Neuronal stem cell (in vitro differentiated cells): ENCODE measurements around the gene FBXO27.

Experiments
- DNase-seq: peaks from one replicate; pipeline ENCODE4 v3.0.0-alpha.2; 2013; ENCODE audit warnings: low spot score
- H2AFZ ChIP-seq: one replicate; pipeline ENCODE4 v1.6.1; 2013; ENCODE audit warnings: mild to moderate bottlenecking, low read length, inconsistent platforms
- H2AK5ac ChIP-seq: 2 replicates; pipeline ENCODE4 v1.6.1; 2013; ENCODE audit warnings: low read depth, mild to moderate bottlenecking, inconsistent platforms, low read length, moderate library complexity, mixed read lengths
- H2BK120ac ChIP-seq: 2 replicates; pipeline ENCODE4 v1.6.1; 2013; ENCODE audit warnings: low read depth, mild to moderate bottlenecking, inconsistent platforms, low read length, moderate library complexity, mixed read lengths
- H2BK12ac ChIP-seq: one replicate; pipeline ENCODE4 v1.6.1; 2013; ENCODE audit warnings: low read length, inconsistent platforms
- H2BK15ac ChIP-seq: 2 replicates; pipeline ENCODE4 v1.6.1; 2013; ENCODE audit warnings: mild to moderate bottlenecking, low read length, inconsistent platforms, mixed read lengths
- H2BK5ac ChIP-seq: one replicate; pipeline ENCODE4 v1.6.1; 2013; ENCODE audit warnings: inconsistent platforms, mild to moderate bottlenecking, low read length, moderate library complexity
- H3K14ac ChIP-seq: one replicate; pipeline ENCODE4 v1.6.1; 2013; ENCODE audit warnings: low read length, inconsistent platforms
- H3K18ac ChIP-seq: 2 replicates; pipeline ENCODE4 v1.6.1; 2013; ENCODE audit warnings: low read length, inconsistent platforms
- H3K23ac ChIP-seq: 2 replicates; pipeline ENCODE4 v1.6.1; 2013; ENCODE audit warnings: low read depth, mild to moderate bottlenecking, mixed read lengths, low read length, inconsistent platforms; ENCODE audit not compliant: poor library complexity
- H3K27ac ChIP-seq: replicated peaks from 3 replicates; pipeline ENCODE4 v1.5.1; 2013; ENCODE audit warnings: low read length, inconsistent platforms
- H3K27me3 ChIP-seq, 3 experiments: 2 replicates each; pipeline ENCODE4 v1.6.1; 2013; ENCODE audit warnings: low read length in 3 of 3, mild to moderate bottlenecking in 2 of 3, inconsistent platforms in 1 of 3, low read depth in 1 of 3, mixed read lengths in 1 of 3, moderate library complexity in 1 of 3; ENCODE audit not compliant: control insufficient read depth in 3 of 3, insufficient read depth in 3 of 3
- H3K36me3 ChIP-seq, 2 donors: replicated peaks in 1 of 2; 2 replicates each; pipeline ENCODE4 v1.6.1; 2013; ENCODE audit warnings: low read length in 2 of 2; ENCODE audit not compliant: control insufficient read depth in 2 of 2, insufficient read depth in 2 of 2
- H3K4ac ChIP-seq: 2 replicates; pipeline ENCODE4 v1.6.1; 2013; ENCODE audit warnings: inconsistent platforms, mild to moderate bottlenecking, low read length, moderate library complexity
- H3K4me1 ChIP-seq, 2 donors: 1 replicate in 1 of 2; 2 replicates in 1 of 2; pipeline ENCODE4 v1.6.1; 2013; ENCODE audit warnings: low read length in 2 of 2, low read depth in 1 of 2; ENCODE audit not compliant: control insufficient read depth in 2 of 2, insufficient read depth in 1 of 2
- H3K4me2 ChIP-seq: one replicate; pipeline ENCODE4 v1.6.1; 2013; ENCODE audit warnings: mild to moderate bottlenecking, low read length, inconsistent platforms; ENCODE audit not compliant: insufficient read depth, poor library complexity, severe bottlenecking
- H3K4me3 ChIP-seq, 2 donors: 2 replicates each; pipeline ENCODE4 v1.5.1; 2013; ENCODE audit warnings: low read length in 2 of 2, mild to moderate bottlenecking in 2 of 2, inconsistent platforms in 1 of 2, moderate library complexity in 1 of 2
- H3K79me1 ChIP-seq: one replicate; pipeline ENCODE4 v1.6.1; 2013; ENCODE audit warnings: low read depth, mild to moderate bottlenecking, inconsistent platforms, low read length, moderate library complexity
- H3K9ac ChIP-seq: one replicate; pipeline ENCODE4 v1.6.1; 2013; ENCODE audit warnings: mild to moderate bottlenecking, low read depth, low read length, inconsistent platforms; ENCODE audit not compliant: poor library complexity
- H3K9me3 ChIP-seq, 2 donors: replicated peaks in 1 of 2; 2 replicates each; pipeline versions ENCODE3 to v1.6.1; 2013; ENCODE audit warnings: low read length in 2 of 2, mild to moderate bottlenecking in 2 of 2, inconsistent platforms in 1 of 2, low read depth in 1 of 2, mixed read lengths in 1 of 2, moderate library complexity in 1 of 2; ENCODE audit not compliant: control insufficient read depth in 2 of 2, insufficient read depth in 1 of 2
- H4K8ac ChIP-seq: one replicate; pipeline ENCODE4 v1.6.1; 2013; ENCODE audit warnings: low read depth, mild to moderate bottlenecking, inconsistent platforms, low read length, moderate library complexity
- H4K91ac ChIP-seq: one replicate; pipeline ENCODE4 v1.6.1; 2013; ENCODE audit warnings: low read length, low read depth, mild to moderate bottlenecking, inconsistent platforms; ENCODE audit not compliant: poor library complexity
- WGBS, 2 donors: extraction: QIAGEN DNeasy Blood & Tissue Kit; methylation state at CpG; one replicate each; pipeline ENCODE4 v1.1.7; 2013; ENCODE audit warnings: missing lambda C conversion rate in 2 of 2, mixed read lengths in 1 of 2; ENCODE audit not compliant: insufficient read length in 2 of 2, insufficient replicate concordance in 1 of 2; ENCODE audit errors: extremely low coverage in 2 of 2; 5-methylcytosine and 5-hydroxymethylcytosine counted together

Gene FBXO27

DNA sequence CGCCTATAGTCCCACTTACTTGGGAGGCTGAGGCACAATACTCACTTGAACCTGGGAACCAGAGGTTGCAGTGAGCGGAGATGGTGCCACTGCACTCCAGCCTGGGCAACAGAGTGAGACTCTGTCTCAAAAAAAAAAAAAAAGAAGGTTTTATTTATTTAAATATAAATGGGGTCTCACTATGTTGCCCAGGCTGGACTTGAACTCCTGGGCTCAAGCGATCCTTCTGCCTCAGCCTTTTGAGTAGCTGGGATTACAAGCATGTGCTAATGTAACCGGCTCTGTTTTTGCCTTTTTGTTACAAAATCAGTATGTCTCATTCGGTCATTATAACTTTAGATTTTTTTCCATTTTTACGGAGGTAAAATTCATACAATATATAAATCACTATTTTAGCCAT lies 24.2 kb downstream of the FBXO27 start:
- H3K4ac ChIP-seq, result no peak overlapping the region
- no peak overlapping the region for H3K23ac ChIP-seq
- no peak overlapping the region for H3K14ac ChIP-seq
- H3K79me1 ChIP-seq, result no peaks in the 10 kb centered on the region
- no peaks in the 10 kb centered on the region for H3K27me3 ChIP-seq
- no peak overlapping the region for H2AK5ac ChIP-seq
- H3K36me3 ChIP-seq, result no peaks in the 10 kb centered on the region
- no peaks in the 10 kb centered on the region for H3K9me3 ChIP-seq
- H2BK12ac ChIP-seq, result no peak overlapping the region
- H3K4me2 ChIP-seq, result no peak overlapping the region
- H2AFZ ChIP-seq, result no peak overlapping the region
- H2BK15ac ChIP-seq, result no peak overlapping the region
- no peak overlapping the region for H4K91ac ChIP-seq
- WGBS, 2 donors, result no CpG with 5 or more reads among the region's 6 CpGs
- no peak overlapping the region for H2BK120ac ChIP-seq
- H3K4me3 ChIP-seq, result no peak overlapping the region
- no peak overlapping the region for H2BK5ac ChIP-seq
- H3K27ac ChIP-seq, result no peak overlapping the region
- no peak overlapping the region for H3K18ac ChIP-seq
- DNase-seq, result no peak
- no peaks in the 10 kb centered on the region for H3K4me1 ChIP-seq
- no peak overlapping the region for H3K9ac ChIP-seq
- H4K8ac ChIP-seq, result no peak overlapping the region

GRCh38 chr19:39007096-39007495 lies 25.3 kb downstream of the FBXO27 start:
- Histone ChIP-seq H3K4me2 (no peak overlapping the region), H4K91ac (no peak overlapping the region)

GRCh38 chr19:39004403-39004802 lies 27.9 kb downstream of the FBXO27 start:
- H3K9me3 ChIP-seq, result no peaks in the 10 kb centered on the region
- no peak overlapping the region for H3K4ac ChIP-seq
- no peak overlapping the region for H4K8ac ChIP-seq
- no CpG with 5 or more reads among the region's 9 CpGs for WGBS, 2 donors
- no peak overlapping the region for H3K27ac ChIP-seq
- no peak overlapping the region for H2BK15ac ChIP-seq
- H3K4me3 ChIP-seq, result no peak overlapping the region
- H2BK5ac ChIP-seq, result no peak overlapping the region
- DNase-seq, result no peak
- H2BK120ac ChIP-seq, result no peak overlapping the region
- no peak overlapping the region for H2AK5ac ChIP-seq
- H3K4me2 ChIP-seq, result no peak overlapping the region
- H4K91ac ChIP-seq, result no peak overlapping the region
- no peak overlapping the region for H3K18ac ChIP-seq
- no peaks in the 10 kb centered on the region for H3K27me3 ChIP-seq
- H3K79me1 ChIP-seq, result no peaks in the 10 kb centered on the region
- no peak overlapping the region for H3K9ac ChIP-seq
- H3K23ac ChIP-seq, result no peak overlapping the region
- no peak overlapping the region for H2BK12ac ChIP-seq
- no peaks in the 10 kb centered on the region for H3K36me3 ChIP-seq
- H3K4me1 ChIP-seq, result no peaks in the 10 kb centered on the region
- no peak overlapping the region for H2AFZ ChIP-seq
- no peak overlapping the region for H3K14ac ChIP-seq

More at GRCh38 chr19:39007096-39007495, 25.3 kb downstream of the FBXO27 start:
- no peak overlapping the region for H3K23ac ChIP-seq
- no peaks in the 10 kb centered on the region for H3K9me3 ChIP-seq
- no peak overlapping the region for H2BK12ac ChIP-seq
- H2AK5ac ChIP-seq, result no peak overlapping the region
- no peak overlapping the region for H4K8ac ChIP-seq
- no peak overlapping the region for H3K27ac ChIP-seq
- no peaks in the 10 kb centered on the region for H3K27me3 ChIP-seq
- no peaks in the 10 kb centered on the region for H3K79me1 ChIP-seq
- no CpG with 5 or more reads among the region's 3 CpGs for WGBS, 2 donors
- H3K4me1 ChIP-seq, result no peaks in the 10 kb centered on the region
- H3K18ac ChIP-seq, result no peak overlapping the region
- H3K14ac ChIP-seq, result no peak overlapping the region
- H3K9ac ChIP-seq, result no peak overlapping the region
- no peak overlapping the region for H2BK5ac ChIP-seq
- H3K4me3 ChIP-seq, result no peak overlapping the region
- H3K4ac ChIP-seq, result no peak overlapping the region
- no peak for DNase-seq
- no peak overlapping the region for H2AFZ ChIP-seq
- H2BK120ac ChIP-seq, result no peak overlapping the region
- H3K36me3 ChIP-seq, result no peaks in the 10 kb centered on the region
- no peak overlapping the region for H2BK15ac ChIP-seq

DNA sequence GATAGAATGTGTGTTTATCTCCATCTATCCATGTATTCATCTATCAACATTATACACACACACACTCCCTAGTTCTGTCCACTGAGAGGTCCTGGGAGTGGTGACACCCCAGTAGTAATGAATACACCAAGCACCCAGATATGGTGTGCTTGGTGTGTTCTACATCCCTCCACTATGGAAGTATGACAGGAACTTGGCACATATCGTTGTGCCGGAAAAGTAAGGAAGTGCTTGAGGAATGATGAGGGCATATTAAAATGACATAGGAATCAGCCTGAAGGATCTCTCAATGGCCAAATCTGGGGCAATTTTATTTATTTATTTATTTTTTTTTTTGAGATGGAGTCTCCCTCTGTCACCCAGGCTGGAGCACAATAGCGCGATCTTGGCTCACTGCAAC lies 28.6 kb downstream of the FBXO27 start:
- H4K8ac ChIP-seq, result no peak overlapping the region
- H3K18ac ChIP-seq, result no peak overlapping the region
- H3K4me2 ChIP-seq, result no peak overlapping the region
- no peaks in the 10 kb centered on the region for H3K36me3 ChIP-seq
- WGBS, 2 donors, result no CpG with 5 or more reads among the region's 4 CpGs
- H2BK5ac ChIP-seq, result no peak overlapping the region
- no peaks in the 10 kb centered on the region for H3K79me1 ChIP-seq
- no peaks in the 10 kb centered on the region for H3K9me3 ChIP-seq
- no peaks in the 10 kb centered on the region for H3K4me1 ChIP-seq
- no peak overlapping the region for H2BK15ac ChIP-seq
- no peak overlapping the region for H3K4ac ChIP-seq
- DNase-seq, result no peak
- no peak overlapping the region for H2AK5ac ChIP-seq
- H2AFZ ChIP-seq, result no peak overlapping the region
- no peak overlapping the region for H4K91ac ChIP-seq
- H2BK12ac ChIP-seq, result no peak overlapping the region
- H3K9ac ChIP-seq, result no peak overlapping the region
- no peak overlapping the region for H2BK120ac ChIP-seq
- no peak overlapping the region for H3K23ac ChIP-seq
- no peak overlapping the region for H3K4me3 ChIP-seq
- H3K14ac ChIP-seq, result no peak overlapping the region
- H3K27ac ChIP-seq, result no peak overlapping the region
- H3K27me3 ChIP-seq, result no peaks in the 10 kb centered on the region
